ENCODE data around the gene AMMECR1L.

Gene AMMECR1L

DNA sequence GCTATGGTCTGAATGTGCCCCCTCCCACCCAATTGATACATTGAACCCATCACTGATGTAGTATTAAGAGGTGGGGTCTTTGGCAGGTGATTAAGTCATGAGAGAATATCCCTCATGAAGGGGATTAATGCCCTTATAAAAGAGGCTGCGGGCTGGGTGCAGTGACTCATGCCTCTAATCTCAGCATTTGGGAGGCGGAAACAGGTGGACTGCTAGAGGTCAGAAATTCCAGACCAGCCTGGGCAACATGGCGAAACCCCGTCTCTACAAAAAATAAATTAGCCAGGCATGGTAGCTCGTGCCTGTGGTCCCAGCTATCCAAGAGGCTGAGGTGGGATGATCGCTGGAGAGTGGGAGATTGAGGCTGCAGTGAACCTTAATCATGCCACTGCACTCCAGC lies 42.1 kb downstream of the AMMECR1L start:
- no peak overlapping the region for H3K4me2 ChIP-seq (ENCODE audit: insufficient read depth, low read length, poor library complexity, severe bottlenecking)
- no peak overlapping the region for H3K18ac ChIP-seq (ENCODE audit: low read length)
- DNase-seq (ENCODE audit: low spot score), result no peak
- H3K9ac ChIP-seq (ENCODE audit: low read depth, low read length, poor library complexity), result no peak overlapping the region
- no peak overlapping the region for H3K4ac ChIP-seq (ENCODE audit: low read length)
- no peak overlapping the region for H4K91ac ChIP-seq (ENCODE audit: low read depth, low read length, poor library complexity)
- no peaks in the 10 kb centered on the region for H3K4me1 ChIP-seq (ENCODE audit: control insufficient read depth in 2 of 2, insufficient read depth in 1 of 2, low read depth in 1 of 2, low read length in 2 of 2)
- no peak overlapping the region for H3K14ac ChIP-seq (ENCODE audit: low read length)
- H3K23ac ChIP-seq (ENCODE audit: low read depth, low read length, poor library complexity), result no peak overlapping the region
- H2BK5ac ChIP-seq (ENCODE audit: low read length), result no peak overlapping the region
- H4K8ac ChIP-seq (ENCODE audit: low read depth, low read length), result no peak overlapping the region
- no peak overlapping the region for H2BK120ac ChIP-seq (ENCODE audit: low read depth, low read length)
- no peak overlapping the region for H2BK15ac ChIP-seq (ENCODE audit: low read length)
- no peak overlapping the region for H2AFZ ChIP-seq (ENCODE audit: low read length)
- H2AK5ac ChIP-seq (ENCODE audit: low read depth, low read length), result no peak overlapping the region
- no peak overlapping the region for H2BK12ac ChIP-seq (ENCODE audit: low read length)
- H3K36me3 ChIP-seq (replicated peaks in 1 of 2; ENCODE audit: control insufficient read depth in 2 of 2, insufficient read depth in 2 of 2, low read length in 2 of 2), result peaks cover 14 to 43% of the 10 kb centered on the region in 2 donors
- no peak overlapping the region for H3K4me3 ChIP-seq (ENCODE audit: low read length in 2 of 2)
- no peak overlapping the region for H3K27ac ChIP-seq (replicated peaks; ENCODE audit: low read length)
- H3K9me3 ChIP-seq (replicated peaks in 1 of 2; ENCODE audit: control insufficient read depth in 2 of 2, insufficient read depth in 1 of 2, low read depth in 1 of 2, low read length in 2 of 2), result peaks cover 0 to 3% of the 10 kb centered on the region in 2 donors
- WGBS, 2 donors (ENCODE audit: extremely low coverage in 2 of 2, insufficient read length in 2 of 2, insufficient replicate concordance in 1 of 2), result no CpG with 5 or more reads among the region's 6 CpGs
- H3K27me3 ChIP-seq (ENCODE audit: control insufficient read depth in 3 of 3, insufficient read depth in 3 of 3, low read depth in 1 of 3, low read length in 3 of 3), result no peaks in the 10 kb centered on the region
- no peaks in the 10 kb centered on the region for H3K79me1 ChIP-seq (ENCODE audit: low read depth, low read length)

DNA sequence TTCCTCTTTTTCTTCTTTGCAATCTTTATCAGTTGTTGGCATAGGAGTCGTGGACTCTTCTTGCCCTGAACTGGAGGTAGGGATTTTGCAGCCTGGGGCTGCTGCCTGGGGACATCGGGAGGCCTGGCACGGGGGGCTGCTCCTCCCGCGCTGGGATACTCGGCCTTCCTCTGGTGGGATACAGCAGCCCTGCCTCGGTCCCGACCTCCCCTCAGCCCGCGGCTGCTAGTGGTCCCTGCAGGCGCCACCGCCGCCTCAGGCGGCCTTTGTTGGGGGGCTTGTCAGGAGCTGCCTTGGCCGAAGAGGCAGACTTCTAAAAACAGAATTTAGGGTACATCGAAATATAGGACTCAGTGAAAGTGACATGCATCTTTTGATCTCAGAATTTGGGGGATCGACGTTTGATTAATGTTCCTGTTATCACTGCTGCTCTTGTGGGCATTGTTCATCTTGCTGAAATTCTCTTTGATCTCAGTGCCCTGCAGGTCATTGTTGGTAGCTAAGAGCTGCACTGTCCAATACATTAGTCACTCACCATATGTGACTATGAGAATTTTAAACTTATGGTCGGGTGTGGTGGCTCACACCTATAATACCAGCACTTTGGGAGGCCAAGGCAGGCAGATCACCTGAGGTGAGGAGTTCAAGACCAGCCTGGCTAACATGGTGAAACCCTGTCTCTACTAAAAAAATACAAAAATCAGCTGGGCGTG lies 44.1 kb downstream of the AMMECR1L start:
- WGBS, 2 donors (ENCODE audit: extremely low coverage in 2 of 2, insufficient read length in 2 of 2, insufficient replicate concordance in 1 of 2), result no CpG with 5 or more reads among the region's 20 CpGs

DNA sequence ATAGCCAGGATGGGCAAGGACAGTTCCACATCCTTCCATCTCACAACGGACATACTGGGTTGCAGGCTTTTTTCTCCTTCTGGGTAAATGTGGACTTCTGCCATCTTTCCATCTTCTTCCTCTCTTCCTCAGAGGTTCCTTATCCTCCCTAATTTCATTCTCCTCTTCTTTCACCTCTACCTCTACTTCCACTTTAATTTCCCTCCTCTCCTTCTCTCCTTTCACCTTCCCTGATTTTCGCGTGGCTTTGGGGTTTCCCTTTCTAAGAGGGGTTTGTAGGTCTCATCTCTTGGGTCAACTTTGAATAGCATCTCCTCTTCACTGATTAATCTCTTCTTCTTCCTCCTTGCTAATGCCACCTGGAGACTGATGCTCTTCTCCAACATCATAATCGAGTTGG lies 44.9 kb downstream of the AMMECR1L start:
- Histone ChIP-seq H3K18ac (ENCODE audit: low read length) (no peak overlapping the region), H2BK12ac (ENCODE audit: low read length) (no peak overlapping the region), H3K14ac (ENCODE audit: low read length) (no peak overlapping the region), H2BK15ac (ENCODE audit: low read length) (no peak overlapping the region), H2BK120ac (ENCODE audit: low read depth, low read length) (no peak overlapping the region), H3K4me3 (ENCODE audit: low read length in 2 of 2) (no peak overlapping the region), H3K79me1 (ENCODE audit: low read depth, low read length) (no peaks in the 10 kb centered on the region), H3K27ac (replicated peaks; ENCODE audit: low read length) (no peak overlapping the region), H4K91ac (ENCODE audit: low read depth, low read length, poor library complexity) (no peak overlapping the region), H2BK5ac (ENCODE audit: low read length) (no peak overlapping the region), H3K36me3 (replicated peaks in 1 of 2; ENCODE audit: control insufficient read depth in 2 of 2, insufficient read depth in 2 of 2, low read length in 2 of 2) (peaks cover 2 to 16% of the 10 kb centered on the region in 2 donors), H3K9ac (ENCODE audit: low read depth, low read length, poor library complexity) (no peak overlapping the region), H3K9me3 (replicated peaks in 1 of 2; ENCODE audit: control insufficient read depth in 2 of 2, insufficient read depth in 1 of 2, low read depth in 1 of 2, low read length in 2 of 2) (peaks cover 0 to 3% of the 10 kb centered on the region in 2 donors), H2AFZ (ENCODE audit: low read length) (no peak overlapping the region), H3K4me1 (ENCODE audit: control insufficient read depth in 2 of 2, insufficient read depth in 1 of 2, low read depth in 1 of 2, low read length in 2 of 2) (no peaks in the 10 kb centered on the region), H4K8ac (ENCODE audit: low read depth, low read length) (no peak overlapping the region), H3K27me3 (ENCODE audit: control insufficient read depth in 3 of 3, insufficient read depth in 3 of 3, low read depth in 1 of 3, low read length in 3 of 3) (no peaks in the 10 kb centered on the region), H3K4me2 (ENCODE audit: insufficient read depth, low read length, poor library complexity, severe bottlenecking) (no peak overlapping the region), H2AK5ac (ENCODE audit: low read depth, low read length) (no peak overlapping the region), H3K4ac (ENCODE audit: low read length) (no peak overlapping the region), H3K23ac (ENCODE audit: low read depth, low read length, poor library complexity) (no peak overlapping the region)
- DNase-seq (ENCODE audit: low spot score), result no peak
- no CpG with 5 or more reads among the region's 4 CpGs for WGBS, 2 donors (ENCODE audit: extremely low coverage in 2 of 2, insufficient read length in 2 of 2, insufficient replicate concordance in 1 of 2)

More for the DNA sequence above, 44.1 kb downstream of the AMMECR1L start:
- DNase-seq (ENCODE audit: low spot score), result no peak
- Histone ChIP-seq H3K4me3 (ENCODE audit: low read length in 2 of 2) (no peak overlapping the region), H3K18ac (ENCODE audit: low read length) (no peak overlapping the region), H4K8ac (ENCODE audit: low read depth, low read length) (no peak overlapping the region), H3K4ac (ENCODE audit: low read length) (no peak overlapping the region), H3K36me3 (replicated peaks in 1 of 2; ENCODE audit: control insufficient read depth in 2 of 2, insufficient read depth in 2 of 2, low read length in 2 of 2) (peaks cover 4 to 23% of the 10 kb centered on the region in 2 donors), H2BK120ac (ENCODE audit: low read depth, low read length) (no peak overlapping the region), H3K14ac (ENCODE audit: low read length) (no peak overlapping the region), H3K27me3 (ENCODE audit: control insufficient read depth in 3 of 3, insufficient read depth in 3 of 3, low read depth in 1 of 3, low read length in 3 of 3) (no peaks in the 10 kb centered on the region), H3K9ac (ENCODE audit: low read depth, low read length, poor library complexity) (no peak overlapping the region), H2AFZ (ENCODE audit: low read length) (no peak overlapping the region), H3K23ac (ENCODE audit: low read depth, low read length, poor library complexity) (no peak overlapping the region), H2BK12ac (ENCODE audit: low read length) (no peak overlapping the region), H2BK15ac (ENCODE audit: low read length) (no peak overlapping the region), H3K4me1 (ENCODE audit: control insufficient read depth in 2 of 2, insufficient read depth in 1 of 2, low read depth in 1 of 2, low read length in 2 of 2) (no peaks in the 10 kb centered on the region), H3K27ac (replicated peaks; ENCODE audit: low read length) (no peak overlapping the region), H4K91ac (ENCODE audit: low read depth, low read length, poor library complexity) (no peak overlapping the region), H3K4me2 (ENCODE audit: insufficient read depth, low read length, poor library complexity, severe bottlenecking) (no peak overlapping the region), H2AK5ac (ENCODE audit: low read depth, low read length) (no peak overlapping the region), H3K79me1 (ENCODE audit: low read depth, low read length) (no peaks in the 10 kb centered on the region), H3K9me3 (replicated peaks in 1 of 2; ENCODE audit: control insufficient read depth in 2 of 2, insufficient read depth in 1 of 2, low read depth in 1 of 2, low read length in 2 of 2) (peaks cover 0 to 3% of the 10 kb centered on the region in 2 donors), H2BK5ac (ENCODE audit: low read length) (no peak overlapping the region)

- H3K27me3 ChIP-seq (ENCODE audit: control insufficient read depth in 3 of 3, insufficient read depth in 3 of 3, low read depth in 1 of 3, low read length in 3 of 3), result no peaks in the 10 kb centered on the region
- H3K79me1 ChIP-seq (ENCODE audit: low read depth, low read length), result no peaks in the 10 kb centered on the region
- H3K23ac ChIP-seq (ENCODE audit: low read depth, low read length, poor library complexity), result no peak overlapping the region
- no peak overlapping the region for H2BK15ac ChIP-seq (ENCODE audit: low read length)
- H3K4me1 ChIP-seq (ENCODE audit: control insufficient read depth in 2 of 2, insufficient read depth in 1 of 2, low read depth in 1 of 2, low read length in 2 of 2), result peaks cover 0 to 2% of the 10 kb centered on the region in 2 donors
- H2BK120ac ChIP-seq (ENCODE audit: low read depth, low read length), result no peak overlapping the region
- H3K4ac ChIP-seq (ENCODE audit: low read length), result no peak overlapping the region
- H2BK12ac ChIP-seq (ENCODE audit: low read length), result no peak overlapping the region
- no peak overlapping the region for H3K18ac ChIP-seq (ENCODE audit: low read length)
- no peak overlapping the region for H3K27ac ChIP-seq (replicated peaks; ENCODE audit: low read length)
- DNase-seq (ENCODE audit: low spot score), result no peak
- H3K14ac ChIP-seq (ENCODE audit: low read length), result no peak overlapping the region
- no peak overlapping the region for H2AFZ ChIP-seq (ENCODE audit: low read length)
- no peaks in the 10 kb centered on the region for H3K9me3 ChIP-seq (replicated peaks in 1 of 2; ENCODE audit: control insufficient read depth in 2 of 2, insufficient read depth in 1 of 2, low read depth in 1 of 2, low read length in 2 of 2)
- no peak overlapping the region for H4K91ac ChIP-seq (ENCODE audit: low read depth, low read length, poor library complexity)
- H3K9ac ChIP-seq (ENCODE audit: low read depth, low read length, poor library complexity), result no peak overlapping the region
- no CpG with 5 or more reads among the region's 3 CpGs for WGBS, 2 donors (ENCODE audit: extremely low coverage in 2 of 2, insufficient read length in 2 of 2, insufficient replicate concordance in 1 of 2)
- H3K4me2 ChIP-seq (ENCODE audit: insufficient read depth, low read length, poor library complexity, severe bottlenecking), result no peak overlapping the region
- no peak overlapping the region for H2AK5ac ChIP-seq (ENCODE audit: low read depth, low read length)
- no peak overlapping the region for H3K4me3 ChIP-seq (ENCODE audit: low read length in 2 of 2)
- no peak overlapping the region for H4K8ac ChIP-seq (ENCODE audit: low read depth, low read length)
- H3K36me3 ChIP-seq (replicated peaks in 1 of 2; ENCODE audit: control insufficient read depth in 2 of 2, insufficient read depth in 2 of 2, low read length in 2 of 2), result no peaks in the 10 kb centered on the region
- no peak overlapping the region for H2BK5ac ChIP-seq (ENCODE audit: low read length)
Observed at GRCh38 chr2:127834951-127835350, 50.8 kb downstream of the AMMECR1L start.
